Panc1 (cell line): ENCODE results near the gene EIPR1. TPM values are rescaled to one million over a fixed set of nuclear protein-coding genes. Genes with fewer than 3 reads are reported as not detected.

ENCODE experiments used
- ATAC-seq: fragments of 200-7000 bp; cut with Tn5 transposase; 2 replicates; pipeline ENCODE4 v1.9.1; 2020; ENCODE audit warnings: mild to moderate bottlenecking, moderate library complexity
- BruUV-seq: library from RNA; stranded (reverse); fragments of 400-500 nt; replicated peaks from 2 replicates; lab custom pipeline; 2021; lab: Mats Ljungman, UMichigan
- CTCF ChIA-PET: fragments of 300-600 bp; sonication (Branson Sonifier 250); formaldehyde crosslinking; loops from one replicate; lab custom pipeline; 2022; ENCODE audit warnings: antibody characterized with exemption; lab: Charles Lee
- POLR2A ChIA-PET: fragments of 300-600 bp; sonication (Branson Sonifier 250); formaldehyde crosslinking; loops from one replicate; lab custom pipeline; 2022; ENCODE audit warnings: antibody characterized with exemption; lab: Charles Lee
- DNase-seq: peaks from one replicate; pipeline ENCODE4 v3.0.0-alpha.2; 2010; ENCODE audit warnings: low read depth, low spot score
- H3K27ac ChIP-seq: 2 replicates; pipeline ENCODE4 v1.5.1; 2011; ENCODE audit warnings: mild to moderate bottlenecking, low read length, inconsistent platforms
- H3K27me3 ChIP-seq: fragments of 200-500 bp; sonication (Bioruptor generic); 2 replicates; pipeline ENCODE4 v1.6.0; 2014; ENCODE audit warnings: low read length, inconsistent platforms; ENCODE audit not compliant: control insufficient read depth, insufficient read depth
- H3K36me3 ChIP-seq: fragments of 200-500 bp; sonication (Bioruptor generic); 2 replicates; pipeline ENCODE4 v1.5.1; 2014; ENCODE audit warnings: inconsistent platforms, mild to moderate bottlenecking, low read length, moderate library complexity; ENCODE audit not compliant: control insufficient read depth, insufficient read depth
- H3K4me1 ChIP-seq: 2 replicates; pipeline ENCODE4 v1.5.1; 2011; ENCODE audit warnings: inconsistent platforms, mild to moderate bottlenecking, low read length, moderate library complexity; ENCODE audit not compliant: control insufficient read depth, insufficient read depth
- H3K4me3 ChIP-seq, 2 experiments: 2 replicates each; pipeline ENCODE4 v1.5.1; 2011 to 2012; ENCODE audit warnings: low read depth in 2 of 2, low read length in 2 of 2, mild to moderate bottlenecking in 2 of 2, inconsistent platforms in 1 of 2, moderate library complexity in 1 of 2
- H3K9me3 ChIP-seq: fragments of 200-500 bp; sonication (Bioruptor generic); 2 replicates; pipeline ENCODE4 v1.5.1; 2014; ENCODE audit warnings: low read depth, mild to moderate bottlenecking, inconsistent platforms, low read length, moderate library complexity; ENCODE audit not compliant: control insufficient read depth, insufficient read depth
- CTCF ChIP-seq: fragments of 450-650 bp; IDR thresholded peaks from 2 replicates; pipeline ENCODE4 v1.5.1; 2017; ENCODE audit warnings: mild to moderate bottlenecking
- POLR2AphosphoS5 ChIP-seq: IDR thresholded peaks from 2 replicates; pipeline ENCODE4 v1.6.1; 2012; ENCODE audit warnings: mild to moderate bottlenecking, low read depth, low read length, moderate library complexity
- REST ChIP-seq, 2 experiments: IDR thresholded peaks; 2 replicates each; pipeline ENCODE4 v1.6.1; 2011 to 2012; ENCODE audit warnings: low read depth in 2 of 2, control low read depth in 1 of 2, low read length in 1 of 2, mild to moderate bottlenecking in 1 of 2, moderate library complexity in 1 of 2; ENCODE audit not compliant: insufficient read depth in 1 of 2
- SIN3A ChIP-seq: IDR thresholded peaks from 2 replicates; pipeline ENCODE4 v1.6.1; 2012; ENCODE audit warnings: low read depth, mild to moderate bottlenecking, low read length, moderate library complexity, borderline replicate concordance; ENCODE audit not compliant: insufficient read depth
- TCF7L2 ChIP-seq: IDR thresholded peaks from 2 replicates; pipeline ENCODE4 v1.6.1; 2011; ENCODE audit warnings: mild to moderate bottlenecking, low read depth, low read length, inconsistent platforms
- in situ Hi-C: cut with HindIII; loops from 2 replicates; pipeline ENCODE4 v1.10.0; 2016; ENCODE audit warnings: low sequenced_read_pairs, low pct_unique_long_range_greater_than_20kb
- intact Hi-C: fragments of 100-400 bp; cut with micrococcal nuclease; formaldehyde crosslinking; loops from one replicate; pipeline ENCODE4 v1.10.0; 2022; ENCODE audit not compliant: unreplicated experiment
- total RNA-seq: library from RNA; stranded (reverse); gene quantifications from one replicate; pipeline ENCODE4 v1.2.1, GENCODE V29; 2021; ENCODE audit not compliant: unreplicated experiment

Gene EIPR1
- total RNA-seq, 1 experiment from 2014 or later, result 26.7 TPM

- no peak overlapping the region for H3K4me3 ChIP-seq
- no peaks in the 10 kb centered on the region for H3K36me3 ChIP-seq
- ChIA-PET POLR2A (no interaction called here), CTCF (no interaction called here)
- DNase-seq (no peak), ATAC-seq (no peak)
- BruUV-seq, result no TSS peak
- H3K27me3 ChIP-seq, result no peaks in the 10 kb centered on the region
- H3K4me1 ChIP-seq, result peaks cover 4% of the 10 kb centered on the region; the same call in 1 of the 2 replicates
- TF ChIP-seq POLR2AphosphoS5 (no peak), SIN3A (no peak), CTCF (no peak), REST (IDR thresholded peaks at IDR 0.05; ENCODE audit: insufficient read depth in 1 of 2, low read depth in 2 of 2, low read length in 1 of 2) (no peak), TCF7L2 (no peak)
- intact Hi-C loops, result no loop called here
- in situ Hi-C loops, result no loop called here
- H3K9me3 ChIP-seq, result no peaks in the 10 kb centered on the region
- no peak overlapping the region for H3K27ac ChIP-seq
Measured at GRCh38 chr2:3300224-3300995, 77.2 kb downstream of the EIPR1 start.

- no peaks in the 10 kb centered on the region for H3K36me3 ChIP-seq
- no peak for ATAC-seq
- no peaks in the 10 kb centered on the region for H3K9me3 ChIP-seq
- in situ Hi-C loops, result no loop called here
- H3K27me3 ChIP-seq, result no peaks in the 10 kb centered on the region
- ChIA-PET POLR2A (no interaction called here), CTCF (no interaction called here)
- no peak overlapping the region for H3K4me3 ChIP-seq
- no peak for TF ChIP-seq TCF7L2
- no peak for TF ChIP-seq POLR2AphosphoS5
- TF ChIP-seq REST (IDR thresholded peaks at IDR 0.05; ENCODE audit: insufficient read depth in 1 of 2, low read depth in 2 of 2, low read length in 1 of 2), result no peak
- no peak for TF ChIP-seq CTCF
- no peak for TF ChIP-seq SIN3A
- no peak overlapping the region for H3K27ac ChIP-seq
- intact Hi-C loops, result no loop called here
- H3K4me1 ChIP-seq, result peaks cover 4% of the 10 kb centered on the region; the same call in 1 of the 2 replicates
- no peak for DNase-seq
- no TSS peak for BruUV-seq
Measured at GRCh38 chr2:3299703-3300102, 77.9 kb downstream of the EIPR1 start.
